ENCODE data around the gene OMD. TPM values are rescaled to one million over a fixed set of nuclear protein-coding genes. Genes with fewer than 3 reads are reported as not detected.

The OMD gene
- total and polyA plus RNA-seq, 2 donors (not counting 1 experiment from before 2014, with no cell fraction given), result not detected

DNA sequence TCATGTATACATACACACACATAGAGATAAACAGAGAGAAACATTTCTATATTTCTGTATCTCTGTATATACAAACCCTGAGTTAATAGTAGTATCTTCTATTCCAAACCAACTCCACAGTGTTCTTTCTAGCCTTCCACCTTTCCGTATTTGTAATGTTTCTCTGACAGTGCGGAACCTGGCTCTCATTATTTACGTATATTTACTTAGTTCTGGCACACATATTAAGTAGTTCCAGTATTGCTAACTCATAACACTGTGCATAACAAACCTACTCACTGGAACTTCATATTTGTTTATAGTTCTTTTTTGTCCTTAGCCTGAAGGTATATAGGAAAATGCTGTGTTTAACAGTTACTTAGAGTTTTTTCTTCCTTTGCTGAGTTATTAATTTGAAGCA, 26.4 kb downstream of the OMD start:
- ATAC-seq (ENCODE audit: low read depth) (no peak), DNase-seq (no peak)
- Histone ChIP-seq H2AFZ (ENCODE audit: insufficient read depth, low read depth, low read length, poor library complexity, severe bottlenecking) (no peak overlapping the region), H3K4me3 (ENCODE audit: control extremely low read depth in 1 of 5, extremely low read depth in 1 of 5, insufficient read depth in 1 of 5, low read depth in 2 of 5, low read length in 4 of 5) (no peak overlapping the region), H3K79me2 (ENCODE audit: control insufficient read depth, insufficient read depth, low read length) (no peaks in the 10 kb centered on the region), H3K9me3 (ENCODE audit: control extremely low read depth in 1 of 3, control insufficient read depth in 2 of 3, insufficient read depth in 1 of 3, low read length in 2 of 3) (no peaks in the 10 kb centered on the region), H3K4me2 (replicated peaks; ENCODE audit: low read depth, low read length, poor library complexity, severe bottlenecking) (no peak overlapping the region), H3K4me1 (ENCODE audit: control insufficient read depth in 2 of 2, insufficient read depth in 2 of 2, low read length in 2 of 2) (no peaks in the 10 kb centered on the region), H3K27ac (ENCODE audit: low read length in 2 of 2) (no peak overlapping the region), H3K9ac (ENCODE audit: low read length) (no peak overlapping the region), H4K20me1 (ENCODE audit: control insufficient read depth, insufficient read depth, low read length, poor library complexity, severe bottlenecking) (no peaks in the 10 kb centered on the region), H3K27me3 (replicated peaks in 1 of 4; ENCODE audit: control extremely low read depth in 1 of 4, control insufficient read depth in 3 of 4, insufficient read depth in 4 of 4, low read length in 3 of 4) (no peaks in the 10 kb centered on the region), H3K36me3 (replicated peaks in 1 of 2; ENCODE audit: control extremely low read depth in 1 of 2, control insufficient read depth in 1 of 2, extremely low read depth in 1 of 2, insufficient read depth in 2 of 2, low read length in 1 of 2) (no peaks in the 10 kb centered on the region)
- ChIA-PET CTCF (interaction anchor here (0.7 kb wide), 1 partner anchor 10 kb away, joined by 3 read pairs; no protein-coding TSS in a partner anchor), POLR2A (no interaction called here)
- H3K27me3 Mint-ChIP-seq, result no peaks in the 10 kb centered on the region
- no CpG with 5 or more reads among the region's 3 CpGs for WGBS (ENCODE audit: insufficient coverage)
- H3K4me1 Mint-ChIP-seq, result no peaks in the 10 kb centered on the region
- no peak overlapping the region for H3K4me3 Mint-ChIP-seq
- no peaks in the 10 kb centered on the region for H3K9me3 Mint-ChIP-seq (ENCODE audit: insufficient read depth)
- no peak overlapping the region for H3K27ac Mint-ChIP-seq
- TF ChIP-seq EZH2 (IDR thresholded peaks at IDR 0.05; ENCODE audit: borderline replicate concordance, insufficient read depth, low read depth, low read length, poor library complexity, severe bottlenecking), result no peak
- TF ChIP-seq, protein P1, sequence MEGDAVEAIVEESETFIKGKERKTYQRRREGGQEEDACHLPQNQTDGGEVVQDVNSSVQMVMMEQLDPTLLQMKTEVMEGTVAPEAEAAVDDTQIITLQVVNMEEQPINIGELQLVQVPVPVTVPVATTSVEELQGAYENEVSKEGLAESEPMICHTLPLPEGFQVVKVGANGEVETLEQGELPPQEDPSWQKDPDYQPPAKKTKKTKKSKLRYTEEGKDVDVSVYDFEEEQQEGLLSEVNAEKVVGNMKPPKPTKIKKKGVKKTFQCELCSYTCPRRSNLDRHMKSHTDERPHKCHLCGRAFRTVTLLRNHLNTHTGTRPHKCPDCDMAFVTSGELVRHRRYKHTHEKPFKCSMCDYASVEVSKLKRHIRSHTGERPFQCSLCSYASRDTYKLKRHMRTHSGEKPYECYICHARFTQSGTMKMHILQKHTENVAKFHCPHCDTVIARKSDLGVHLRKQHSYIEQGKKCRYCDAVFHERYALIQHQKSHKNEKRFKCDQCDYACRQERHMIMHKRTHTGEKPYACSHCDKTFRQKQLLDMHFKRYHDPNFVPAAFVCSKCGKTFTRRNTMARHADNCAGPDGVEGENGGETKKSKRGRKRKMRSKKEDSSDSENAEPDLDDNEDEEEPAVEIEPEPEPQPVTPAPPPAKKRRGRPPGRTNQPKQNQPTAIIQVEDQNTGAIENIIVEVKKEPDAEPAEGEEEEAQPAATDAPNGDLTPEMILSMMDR (IDR thresholded peaks at IDR 0.05), result no peak
- intact Hi-C loops (cut with micrococcal nuclease), result no loop called here

DNA sequence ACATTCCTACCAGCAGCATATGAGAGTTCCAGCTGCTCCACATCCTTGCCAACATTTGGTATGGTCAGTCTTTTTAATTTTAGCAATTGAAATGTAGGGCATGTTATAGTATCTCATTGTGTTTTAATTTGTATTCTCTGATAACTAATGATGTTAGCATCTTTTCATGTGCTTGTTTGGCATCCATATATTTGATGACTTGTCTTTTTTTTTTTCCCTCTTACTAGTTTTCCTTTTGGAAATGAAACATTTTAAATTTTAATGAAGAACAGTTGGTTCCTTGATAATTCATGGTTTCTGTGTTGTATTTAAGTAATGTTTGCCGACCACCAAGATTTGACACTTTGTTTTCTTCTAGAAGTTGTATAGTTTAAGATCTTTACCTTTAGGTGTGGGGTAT, 28.7 kb downstream of the OMD start:
- Histone ChIP-seq H3K4me3 (ENCODE audit: control extremely low read depth in 1 of 5, extremely low read depth in 1 of 5, insufficient read depth in 1 of 5, low read depth in 2 of 5, low read length in 4 of 5) (no peak overlapping the region), H4K20me1 (ENCODE audit: control insufficient read depth, insufficient read depth, low read length, poor library complexity, severe bottlenecking) (no peaks in the 10 kb centered on the region), H3K9me3 (ENCODE audit: control extremely low read depth in 1 of 3, control insufficient read depth in 2 of 3, insufficient read depth in 1 of 3, low read length in 2 of 3) (no peaks in the 10 kb centered on the region), H3K27me3 (replicated peaks in 1 of 4; ENCODE audit: control extremely low read depth in 1 of 4, control insufficient read depth in 3 of 4, insufficient read depth in 4 of 4, low read length in 3 of 4) (no peaks in the 10 kb centered on the region), H2AFZ (ENCODE audit: insufficient read depth, low read depth, low read length, poor library complexity, severe bottlenecking) (no peak overlapping the region), H3K4me2 (replicated peaks; ENCODE audit: low read depth, low read length, poor library complexity, severe bottlenecking) (no peak overlapping the region), H3K27ac (ENCODE audit: low read length in 2 of 2) (no peak overlapping the region), H3K79me2 (ENCODE audit: control insufficient read depth, insufficient read depth, low read length) (no peaks in the 10 kb centered on the region), H3K9ac (ENCODE audit: low read length) (no peak overlapping the region), H3K4me1 (ENCODE audit: control insufficient read depth in 2 of 2, insufficient read depth in 2 of 2, low read length in 2 of 2) (no peaks in the 10 kb centered on the region), H3K36me3 (replicated peaks in 1 of 2; ENCODE audit: control extremely low read depth in 1 of 2, control insufficient read depth in 1 of 2, extremely low read depth in 1 of 2, insufficient read depth in 2 of 2, low read length in 1 of 2) (no peaks in the 10 kb centered on the region)
- H3K9me3 Mint-ChIP-seq (ENCODE audit: insufficient read depth), result no peaks in the 10 kb centered on the region
- no peaks in the 10 kb centered on the region for H3K4me1 Mint-ChIP-seq
- no peak overlapping the region for H3K27ac Mint-ChIP-seq
- ChIA-PET POLR2A (no interaction called here), CTCF (no interaction called here)
- DNase-seq, result no peak
- intact Hi-C loops (cut with micrococcal nuclease), result no loop called here
- H3K4me3 Mint-ChIP-seq, result no peak overlapping the region
- WGBS (ENCODE audit: insufficient coverage), result 100% methylated on average over 1 of the region's 1 CpG
- TF ChIP-seq, protein P1 (IDR thresholded peaks at IDR 0.05), result no peak
- no peak for TF ChIP-seq EZH2 (IDR thresholded peaks at IDR 0.05; ENCODE audit: borderline replicate concordance, insufficient read depth, low read depth, low read length, poor library complexity, severe bottlenecking)
- no peak for ATAC-seq (ENCODE audit: low read depth)
- no peaks in the 10 kb centered on the region for H3K27me3 Mint-ChIP-seq
